HG02642 (cell line): ENCODE measurements around the gene CALD1.

ENCODE experiments used
- ATAC-seq: cut with Tn5 transposase; IDR thresholded peaks from one replicate; pipeline ENCODE4 v1.9.1; 2021; ENCODE audit warnings: mild to moderate bottlenecking; ENCODE audit not compliant: unreplicated experiment, poor library complexity

Gene CALD1

GRCh38 chr7:134820295-134820694 is 40.9 kb downstream of the CALD1 start:
- no peak for ATAC-seq

DNA sequence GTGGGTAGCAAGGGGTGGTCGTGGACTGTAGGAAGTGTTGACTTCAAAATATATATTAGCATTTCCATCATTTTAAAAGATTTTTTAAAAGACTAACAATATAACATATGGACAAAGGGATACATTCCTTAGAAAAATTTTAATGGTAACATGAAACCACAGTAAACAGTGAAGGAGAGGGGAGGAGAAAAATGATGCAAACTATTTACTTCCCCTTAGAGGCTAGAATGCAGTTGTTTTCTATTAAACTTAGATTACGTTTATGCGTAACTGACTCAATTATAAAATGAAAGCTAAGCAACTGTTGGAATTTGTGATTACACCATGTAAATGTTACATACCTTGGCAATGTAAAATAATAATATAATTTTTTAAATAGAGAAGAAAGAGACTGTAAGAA is 41.3 kb downstream of the CALD1 start:
- no peak for ATAC-seq

DNA sequence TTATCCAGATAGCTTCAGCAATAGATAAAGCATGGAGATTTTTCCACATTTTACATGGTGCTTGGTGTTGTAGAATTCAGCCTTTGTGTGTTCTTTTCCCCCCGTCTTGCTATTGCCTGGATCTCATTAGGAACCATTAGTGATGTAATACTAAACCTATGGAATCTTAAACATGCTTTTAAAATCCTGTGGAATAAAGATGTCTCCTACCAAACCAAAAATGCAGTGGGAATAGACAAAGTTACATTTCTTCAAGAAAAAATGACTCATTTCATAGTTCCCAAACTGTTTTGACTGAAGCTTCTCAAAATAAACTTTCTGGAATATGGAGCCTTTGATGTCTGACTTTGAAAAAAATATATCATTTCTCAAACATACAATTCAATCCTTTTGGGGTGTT is 44.0 kb downstream of the CALD1 start:
- no peak for ATAC-seq

- no peak for ATAC-seq
Measured at GRCh38 chr7:134825666-134826065, 46.2 kb downstream of the CALD1 start.

DNA sequence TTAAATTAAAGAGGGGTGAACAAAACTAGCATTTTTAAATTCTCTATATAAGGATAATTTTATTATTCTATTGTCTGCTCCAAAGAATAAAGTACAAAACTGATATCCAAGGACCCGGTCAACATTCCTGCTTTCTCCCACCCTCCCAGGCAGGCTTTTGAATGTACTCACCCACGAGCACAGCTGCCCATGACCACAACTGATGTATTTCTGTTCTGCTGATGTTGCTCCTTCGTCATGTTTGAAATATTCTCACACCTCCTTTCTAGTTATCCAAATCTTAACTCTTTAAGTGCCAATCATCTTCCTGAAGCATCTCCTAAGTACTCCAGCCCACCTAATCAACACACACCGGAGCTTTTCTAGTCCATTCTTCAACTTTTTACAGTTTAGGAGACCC is 46.7 kb downstream of the CALD1 start:
- no peak for ATAC-seq

DNA sequence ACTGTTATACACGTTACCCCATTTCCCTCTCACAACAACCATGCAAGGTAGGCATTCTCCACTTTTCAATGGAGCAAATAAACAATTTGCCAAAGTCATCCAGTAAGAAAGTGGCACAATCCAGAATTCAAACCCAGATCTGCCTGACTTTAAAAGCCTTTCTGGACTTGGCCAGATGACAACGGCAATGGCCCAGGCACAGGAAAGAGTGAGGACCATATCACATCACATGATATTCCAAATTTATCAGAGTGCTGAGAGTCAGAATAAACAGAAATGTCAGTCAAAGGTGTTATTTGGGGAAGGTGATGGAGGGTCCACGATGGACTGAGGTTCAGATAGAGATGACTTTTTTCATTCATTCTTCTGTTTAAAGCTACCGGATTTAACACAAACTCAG is 48.0 kb downstream of the CALD1 start:
- no peak for ATAC-seq

GRCh38 chr7:134827889-134828288 is 48.5 kb downstream of the CALD1 start:
- ATAC-seq: no peak

GRCh38 chr7:134828361-134828760 is 48.9 kb downstream of the CALD1 start:
- no peak for ATAC-seq

- no peak for ATAC-seq
Measured at GRCh38 chr7:134829380-134829986, 50.0 kb downstream of the CALD1 start.

DNA sequence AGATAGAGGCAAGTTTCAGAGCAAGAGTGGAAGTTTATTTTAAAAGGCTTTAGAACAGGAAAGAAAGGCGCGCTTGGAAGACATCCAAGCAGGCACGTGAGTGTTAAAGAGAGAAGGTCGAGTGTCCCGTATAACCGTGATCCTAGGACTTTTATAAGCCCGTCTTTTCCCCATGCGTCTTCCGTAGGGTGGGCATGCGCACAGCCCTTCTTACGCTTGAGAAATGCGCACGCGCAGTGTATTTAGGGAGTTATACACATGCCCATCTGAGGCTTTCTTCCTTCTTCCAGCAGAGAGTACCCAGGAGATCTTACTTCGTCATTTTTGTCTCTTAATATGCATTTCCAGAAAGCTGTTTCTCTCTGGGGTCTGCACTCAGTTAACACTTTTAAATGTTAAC is 52.4 kb downstream of the CALD1 start:
- no peak for ATAC-seq

DNA sequence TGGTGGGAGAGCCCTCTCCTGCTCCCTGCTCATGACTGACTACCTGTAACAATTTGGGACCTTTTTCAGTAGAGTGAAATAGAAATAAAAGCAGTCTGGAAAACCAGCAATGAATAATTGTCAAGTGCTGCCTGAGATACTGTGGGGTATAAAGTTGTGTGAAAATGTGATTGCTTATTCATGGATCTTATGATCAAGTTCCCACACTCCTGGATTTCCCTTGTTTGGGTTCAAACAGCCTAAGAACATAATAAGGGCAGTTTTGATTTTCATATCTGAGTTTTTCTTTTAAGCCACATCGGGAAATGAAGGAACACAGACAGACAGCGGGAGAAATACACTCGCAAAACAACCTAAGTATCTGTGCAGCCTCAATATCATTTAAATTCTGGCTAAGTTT is 52.9 kb downstream of the CALD1 start:
- no peak for ATAC-seq

DNA sequence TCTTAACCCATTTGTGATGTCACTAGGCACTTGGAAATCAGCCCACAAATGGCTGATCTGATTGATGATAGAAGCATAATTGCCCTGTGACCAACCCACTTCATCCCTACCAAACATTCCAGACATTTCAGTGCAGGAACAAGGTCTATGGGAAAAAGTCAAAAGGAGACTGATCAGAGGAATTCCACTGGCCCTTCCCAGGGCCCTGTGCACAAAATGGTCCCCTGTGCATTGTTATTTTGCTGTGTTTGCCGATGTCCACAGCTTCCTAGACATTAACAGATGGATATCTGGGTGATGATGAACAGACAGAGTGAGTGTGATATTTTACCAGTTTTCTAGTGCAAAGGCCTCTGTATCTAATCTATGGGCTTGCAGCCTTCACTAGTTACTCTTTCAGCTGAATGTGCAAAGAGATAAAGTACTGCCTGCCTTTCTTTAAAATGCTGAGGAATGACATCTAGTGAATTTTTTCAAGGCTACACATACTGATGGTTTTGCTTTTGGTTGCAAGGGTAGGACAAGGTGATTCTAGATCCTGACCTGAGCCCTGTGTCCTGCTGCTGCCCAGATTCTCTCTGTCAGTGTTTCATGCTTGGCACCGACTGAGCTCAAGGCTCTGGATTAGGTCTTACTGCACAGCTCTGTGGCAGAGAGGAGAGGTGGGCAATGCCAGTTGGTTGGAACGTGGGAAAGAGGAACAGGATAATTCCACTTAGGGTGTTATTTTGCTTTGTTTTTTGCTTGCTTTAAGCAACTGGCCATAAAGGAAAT is 55.4 kb downstream of the CALD1 start:
- ATAC-seq: no peak

- no peak for ATAC-seq
Measured at GRCh38 chr7:134835463-134835823, 56.0 kb downstream of the CALD1 start.

DNA sequence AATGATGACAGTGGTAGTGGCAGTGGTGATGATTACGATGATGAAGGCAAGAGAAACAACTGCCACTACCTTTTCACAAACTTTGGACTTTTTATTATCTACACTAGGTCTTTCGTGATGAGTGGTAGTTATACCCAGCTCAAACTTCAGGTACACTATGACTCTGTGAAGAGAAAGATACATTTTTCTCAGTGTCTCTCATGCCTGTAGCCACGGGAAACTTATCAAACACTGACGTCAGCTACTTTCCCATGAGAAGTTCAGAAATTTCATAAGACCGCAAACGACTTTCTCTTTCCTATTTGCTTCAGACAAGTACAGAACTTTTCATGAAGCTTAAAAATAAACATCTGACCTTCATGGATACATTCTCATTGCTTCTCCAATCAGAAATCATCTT is 57.0 kb downstream of the CALD1 start:
- no peak for ATAC-seq

DNA sequence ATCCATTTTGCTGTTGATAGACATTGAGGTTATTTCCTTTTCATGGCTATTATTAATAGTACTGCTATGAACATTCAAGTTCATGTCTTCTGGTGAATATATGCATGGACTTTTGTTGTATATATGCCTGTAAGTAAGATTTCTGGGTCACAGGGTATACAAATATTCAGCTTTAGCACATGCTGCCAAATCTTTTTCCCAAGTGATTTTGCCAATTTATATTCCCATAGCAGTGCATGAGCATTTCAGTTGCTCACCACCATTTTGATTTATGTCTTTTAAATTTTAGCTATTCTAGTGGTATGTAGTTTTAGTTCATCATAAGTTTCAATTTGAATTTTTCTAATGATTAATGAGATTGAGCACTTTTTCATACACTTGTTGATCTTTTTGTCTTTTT is 59.9 kb downstream of the CALD1 start:
- no peak for ATAC-seq

GRCh38 chr7:134842062-134842461 is 62.6 kb downstream of the CALD1 start:
- ATAC-seq: no peak

DNA sequence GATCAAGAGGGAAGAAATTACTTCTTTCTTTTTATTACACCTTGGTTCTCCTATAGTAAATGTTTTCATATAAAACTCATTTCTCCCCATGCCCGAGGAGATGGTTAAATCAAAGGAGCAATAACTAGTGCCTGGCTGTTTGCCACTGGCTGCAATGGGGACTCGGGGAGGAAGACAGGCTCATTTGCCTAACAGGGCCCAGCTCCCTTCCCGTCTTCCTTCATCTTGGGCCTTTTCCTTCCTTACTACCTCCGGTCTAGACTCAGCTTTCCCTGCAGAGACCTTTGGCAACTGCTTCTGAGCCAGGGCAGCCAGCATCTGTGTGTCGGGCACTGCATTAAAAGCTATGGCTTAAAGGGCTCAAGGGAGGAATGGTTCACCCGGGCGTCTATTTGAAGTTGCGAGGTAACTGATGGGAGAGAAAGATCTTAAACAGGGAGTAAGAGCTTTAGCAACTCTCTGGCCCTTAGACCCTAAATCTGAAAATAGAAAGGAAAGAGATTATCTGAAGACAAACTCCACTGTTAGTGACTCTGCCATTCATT is 63.5 kb downstream of the CALD1 start:
- ATAC-seq: no peak

DNA sequence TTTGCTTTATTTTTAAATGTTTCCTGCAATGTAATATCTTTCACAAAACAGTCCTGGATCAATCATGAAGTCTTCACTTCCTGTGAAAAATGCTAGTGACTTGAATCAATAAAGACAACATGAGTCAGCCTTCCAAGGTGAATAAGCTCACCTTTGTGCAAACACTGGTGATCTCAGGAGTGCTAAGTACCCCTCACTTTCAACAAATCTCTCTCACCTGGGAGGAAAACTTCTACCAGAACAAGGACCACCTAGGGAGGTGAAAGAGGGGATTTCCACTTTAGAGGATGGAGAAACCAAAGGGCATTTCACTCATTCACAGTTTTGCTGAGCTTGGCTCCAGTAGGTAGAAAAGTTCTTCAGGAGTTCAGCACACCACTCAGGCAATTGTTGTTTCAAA is 64.8 kb downstream of the CALD1 start:
- no peak for ATAC-seq

GRCh38 chr7:134845461-134845860 is 66.0 kb downstream of the CALD1 start:
- ATAC-seq: peak; percentile 66

DNA sequence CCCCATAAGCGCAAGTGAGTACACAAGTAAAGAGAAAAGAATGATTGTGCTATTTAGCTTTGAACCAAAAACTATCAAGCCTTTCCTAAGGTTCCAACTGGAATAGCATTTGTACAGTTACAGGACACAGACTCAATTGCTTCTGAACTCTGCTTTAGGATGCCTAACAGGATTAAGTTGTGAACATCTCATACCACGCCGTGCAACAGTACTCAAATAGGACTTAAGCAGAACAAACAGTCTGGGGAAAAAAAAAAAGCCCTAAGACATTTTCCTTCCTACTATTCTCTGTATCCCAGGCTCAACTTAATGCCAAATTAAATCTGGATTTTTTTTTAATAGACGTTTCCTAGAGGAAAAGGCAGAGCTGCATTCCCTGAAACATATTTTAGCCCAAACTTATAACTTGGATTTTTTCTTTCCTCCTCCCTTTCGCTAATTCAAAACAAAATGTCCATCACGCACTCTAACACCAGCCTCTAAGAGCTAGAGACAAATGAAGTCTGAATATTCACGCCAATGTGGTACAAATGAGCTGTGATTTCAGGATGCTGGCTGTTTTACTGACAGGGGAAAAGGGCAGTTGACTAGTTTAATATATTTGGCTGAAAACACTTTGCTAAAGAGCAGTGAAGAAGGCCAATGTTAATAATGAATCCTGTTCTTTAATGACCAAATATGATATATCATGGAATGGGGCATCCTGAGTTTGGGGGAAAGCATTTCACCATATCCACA is 68.6 kb downstream of the CALD1 start:
- no peak for ATAC-seq

DNA sequence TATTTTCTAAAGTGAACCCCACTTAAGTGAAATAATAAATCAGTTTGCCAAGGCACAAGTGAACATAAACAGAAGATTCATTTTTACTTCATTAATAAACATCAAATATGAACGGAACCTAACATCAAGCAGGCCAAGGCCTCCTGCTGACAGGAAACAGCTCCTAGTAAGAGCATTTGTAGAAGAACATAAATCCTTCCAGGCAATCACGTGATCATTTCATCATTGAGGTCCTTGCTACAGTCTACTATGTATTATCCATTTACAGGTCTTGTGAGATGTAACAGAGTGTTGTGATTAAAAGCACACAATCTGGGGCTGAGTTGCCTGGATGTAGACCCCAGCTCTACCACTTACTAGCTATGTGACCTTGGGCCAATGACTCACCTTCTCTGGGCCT is 70.6 kb downstream of the CALD1 start:
- no peak for ATAC-seq
